DND-41 (cell line): Measurements from ENCODE around the gene MAP2K5.

Experiments used
- ATAC-seq: fragments of 200-7000 bp; cut with Tn5 transposase; 3 replicates; pipeline ENCODE4 v1.9.1; 2021; ENCODE audit warnings: low read depth; ENCODE audit not compliant: insufficient read depth
- DNase-seq: peaks from one replicate; pipeline ENCODE4 v3.0.0-alpha.2; 2020
- H2AFZ ChIP-seq: 2 replicates; pipeline ENCODE4 v1.6.0; 2012; ENCODE audit warnings: low read depth, low read length
- H3K27ac ChIP-seq: 2 replicates; pipeline ENCODE4 v1.5.1; 2012; ENCODE audit warnings: low read length, inconsistent platforms
- H3K27me3 ChIP-seq: fragments of 200-600 bp; sonication (generic); 2 replicates; pipeline ENCODE4 v1.6.0; 2012; ENCODE audit warnings: low read length, mild to moderate bottlenecking, inconsistent platforms; ENCODE audit not compliant: insufficient read depth, poor library complexity
- H3K36me3 ChIP-seq: 2 replicates; pipeline ENCODE4 v1.5.1; 2012; ENCODE audit warnings: low read length, inconsistent platforms; ENCODE audit not compliant: insufficient read depth
- H3K4me1 ChIP-seq: 2 replicates; pipeline ENCODE4 v1.5.1; 2012; ENCODE audit warnings: mild to moderate bottlenecking, low read length; ENCODE audit not compliant: insufficient read depth
- H3K4me2 ChIP-seq: 2 replicates; pipeline ENCODE4 v1.6.0; 2012; ENCODE audit warnings: mild to moderate bottlenecking, moderate library complexity, low read length, inconsistent platforms; ENCODE audit not compliant: insufficient read depth
- H3K4me3 ChIP-seq, 2 experiments: fragments of 200-600 bp in 1 of 2; shearing (Covaris generic) in 1 of 2; 2 replicates each; pipeline ENCODE4 v1.5.1; 2012 to 2016; ENCODE audit warnings: inconsistent platforms in 2 of 2, low read length in 2 of 2, mild to moderate bottlenecking in 2 of 2, low read depth in 1 of 2, moderate library complexity in 1 of 2
- H3K79me2 ChIP-seq: 2 replicates; pipeline ENCODE4 v1.6.0; 2012; ENCODE audit warnings: low read length, inconsistent platforms; ENCODE audit not compliant: insufficient read depth
- H3K9ac ChIP-seq: 2 replicates; pipeline ENCODE4 v1.6.0; 2012; ENCODE audit warnings: low read depth, mild to moderate bottlenecking, inconsistent platforms, low read length, moderate library complexity
- H3K9me3 ChIP-seq: 2 replicates; pipeline ENCODE4 v1.5.1; 2012; ENCODE audit warnings: low read length, moderate library complexity, mild to moderate bottlenecking, inconsistent platforms; ENCODE audit not compliant: insufficient read depth, severe bottlenecking
- H4K20me1 ChIP-seq: 2 replicates; pipeline ENCODE4 v1.6.0; 2012; ENCODE audit warnings: low read length; ENCODE audit not compliant: insufficient read depth
- EZH2 ChIP-seq: IDR thresholded peaks from 3 replicates; pipeline ENCODE4 v1.6.1; 2012; ENCODE audit warnings: borderline replicate concordance, low read depth, mild to moderate bottlenecking, moderate library complexity, low read length, inconsistent platforms; ENCODE audit not compliant: severe bottlenecking
- TF ChIP-seq, protein P1 (sequence below): IDR thresholded peaks from 2 replicates; pipeline ENCODE4 v1.5.1; 2012; ENCODE audit warnings: borderline replicate concordance, low read length, moderate library complexity, mild to moderate bottlenecking; ENCODE audit not compliant: poor library complexity, severe bottlenecking; ENCODE audit errors: extremely low read depth

MAP2K5 gene

GRCh38 chr15:67531379-67531914 lies 11.1 kb upstream of the MAP2K5 start:
- no peaks in the 10 kb centered on the region for H3K9me3 ChIP-seq
- ATAC-seq (no peak), DNase-seq (no peak)
- H3K27me3 ChIP-seq: no peaks in the 10 kb centered on the region
- no peak overlapping the region for H3K4me2 ChIP-seq
- TF ChIP-seq EZH2: no peak
- TF ChIP-seq, protein P1, sequence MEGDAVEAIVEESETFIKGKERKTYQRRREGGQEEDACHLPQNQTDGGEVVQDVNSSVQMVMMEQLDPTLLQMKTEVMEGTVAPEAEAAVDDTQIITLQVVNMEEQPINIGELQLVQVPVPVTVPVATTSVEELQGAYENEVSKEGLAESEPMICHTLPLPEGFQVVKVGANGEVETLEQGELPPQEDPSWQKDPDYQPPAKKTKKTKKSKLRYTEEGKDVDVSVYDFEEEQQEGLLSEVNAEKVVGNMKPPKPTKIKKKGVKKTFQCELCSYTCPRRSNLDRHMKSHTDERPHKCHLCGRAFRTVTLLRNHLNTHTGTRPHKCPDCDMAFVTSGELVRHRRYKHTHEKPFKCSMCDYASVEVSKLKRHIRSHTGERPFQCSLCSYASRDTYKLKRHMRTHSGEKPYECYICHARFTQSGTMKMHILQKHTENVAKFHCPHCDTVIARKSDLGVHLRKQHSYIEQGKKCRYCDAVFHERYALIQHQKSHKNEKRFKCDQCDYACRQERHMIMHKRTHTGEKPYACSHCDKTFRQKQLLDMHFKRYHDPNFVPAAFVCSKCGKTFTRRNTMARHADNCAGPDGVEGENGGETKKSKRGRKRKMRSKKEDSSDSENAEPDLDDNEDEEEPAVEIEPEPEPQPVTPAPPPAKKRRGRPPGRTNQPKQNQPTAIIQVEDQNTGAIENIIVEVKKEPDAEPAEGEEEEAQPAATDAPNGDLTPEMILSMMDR: no peak
- no peaks in the 10 kb centered on the region for H3K79me2 ChIP-seq
- no peaks in the 10 kb centered on the region for H4K20me1 ChIP-seq
- H2AFZ ChIP-seq: no peak overlapping the region
- H3K9ac ChIP-seq: no peak overlapping the region
- no peak overlapping the region for H3K27ac ChIP-seq
- H3K36me3 ChIP-seq: peaks cover 11% of the 10 kb centered on the region; the same call in 1 of the 2 replicates
- H3K4me3 ChIP-seq: no peak overlapping the region
- peaks cover 17% of the 10 kb centered on the region for H3K4me1 ChIP-seq

GRCh38 chr15:67533873-67534272 lies 8.6 kb upstream of the MAP2K5 start:
- Histone ChIP-seq H3K9ac (no peak overlapping the region), H3K36me3 (no peaks in the 10 kb centered on the region), H3K4me2 (0 out of 2 replicates have a peak overlapping the region, but pooled peaks have one; percentile 31), H3K4me3 (no peak overlapping the region), H2AFZ (no peak overlapping the region), H3K27ac (no peak overlapping the region; the same call in 1 of the 2 replicates), H4K20me1 (no peaks in the 10 kb centered on the region), H3K79me2 (no peaks in the 10 kb centered on the region), H3K4me1 (peaks cover 17% of the 10 kb centered on the region), H3K9me3 (no peaks in the 10 kb centered on the region), H3K27me3 (no peaks in the 10 kb centered on the region)
- ATAC-seq (no peak), DNase-seq (no peak)
- no peak for TF ChIP-seq EZH2
- TF ChIP-seq, protein P1: no peak

DNA sequence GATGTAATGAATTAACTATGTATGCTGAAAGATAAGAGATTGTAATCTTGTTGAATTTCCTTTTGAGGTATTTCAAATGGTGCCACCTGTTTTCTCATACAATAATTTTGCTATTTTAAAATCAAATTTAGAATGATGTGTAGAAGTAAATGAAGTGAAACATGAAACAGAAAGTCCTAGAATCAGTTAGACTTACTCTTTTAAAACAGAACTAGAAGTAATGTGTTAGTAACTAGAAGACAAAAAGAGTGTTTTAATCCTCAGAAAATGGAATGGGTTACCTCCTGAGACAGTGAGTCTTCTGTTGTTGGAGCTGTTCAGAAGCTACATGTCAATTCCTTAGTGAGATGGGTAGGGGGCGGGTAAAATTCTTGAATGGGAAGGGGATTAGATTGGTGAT lies 8.1 kb upstream of the MAP2K5 start:
- Histone ChIP-seq H3K4me2 (peak overlapping the region; percentile 31; the same call in 1 of the 2 replicates), H4K20me1 (no peaks in the 10 kb centered on the region), H3K27me3 (no peaks in the 10 kb centered on the region), H3K27ac (peak overlapping the region; percentile 36), H3K4me1 (peaks cover 18% of the 10 kb centered on the region), H3K36me3 (no peaks in the 10 kb centered on the region), H3K9me3 (no peaks in the 10 kb centered on the region), H3K4me3 (no peak overlapping the region), H3K79me2 (no peaks in the 10 kb centered on the region), H2AFZ (no peak overlapping the region; the same call in 1 of the 2 replicates), H3K9ac (no peak overlapping the region)
- DNase-seq (no peak), ATAC-seq (no peak)
- TF ChIP-seq, protein P1: no peak
- no peak for TF ChIP-seq EZH2
